ENCODE results near the gene MPP2. TPM values are rescaled to one million over a fixed set of nuclear protein-coding genes. Genes with fewer than 3 reads are reported as not detected.
A peak's percentile ranks its signal among the peaks of the same experiment; 100 is the strongest.

MPP2 gene
- total and polyA plus RNA-seq, 11 donors = 6.7 to 22.3 (median 13.6) TPM

GRCh38 chr17:43924558-43924957, 17.2 kb upstream of the MPP2 start:
- intact Hi-C loops (cut with DNase I) = no loop called here
- no peak for ATAC-seq
- WGBS, 4 donors = 81 to 96% (median 87%) methylated on average over 2 of the region's 2 CpGs

GRCh38 chr17:43920500-43921095, 13.3 kb upstream of the MPP2 start:
- H3K36me3 ChIP-seq = no peaks in the 10 kb centered on the region
- H3K27me3 ChIP-seq = peaks cover 0 to 6% (median 0%) of the 10 kb centered on the region in 9 donors
- H3K4me1 ChIP-seq = peaks cover 0 to 14% (median 3%) of the 10 kb centered on the region in 12 donors
- intact Hi-C loops (cut with DNase I) = no loop called here
- DNase-seq (peak in 1 of 5 donors; percentile 31), ATAC-seq (no peak)
- WGBS, 4 donors = 75 to 81% (median 78%) methylated on average over 10 of the region's 10 CpGs
- no peak overlapping the region for H3K4me3 ChIP-seq
- H3K9me3 ChIP-seq = no peaks in the 10 kb centered on the region
- TF ChIP-seq CTCF (IDR thresholded peaks at IDR 0.05) = no peak
- TF ChIP-seq POLR2A (IDR thresholded peaks at IDR 0.05) = no peak
- no peak overlapping the region for H3K27ac ChIP-seq

More at GRCh38 chr17:43924558-43924957, 17.2 kb upstream of the MPP2 start:
- no peak for DNase-seq
- Histone ChIP-seq H3K4me1 (peaks cover 0 to 15% (median 7%) of the 10 kb centered on the region in 12 donors), H3K4me3 (no peak overlapping the region), H3K9me3 (no peaks in the 10 kb centered on the region), H3K27ac (no peak overlapping the region), H3K27me3 (peaks cover 0 to 25% (median 0%) of the 10 kb centered on the region in 9 donors), H3K36me3 (no peaks in the 10 kb centered on the region)
- no peak for TF ChIP-seq CTCF (IDR thresholded peaks at IDR 0.05)
- no peak for TF ChIP-seq POLR2A (IDR thresholded peaks at IDR 0.05)

- DNase-seq (no peak), ATAC-seq (no peak)
- Histone ChIP-seq H3K4me1 (peaks cover 0 to 14% (median 3%) of the 10 kb centered on the region in 12 donors), H3K36me3 (no peaks in the 10 kb centered on the region), H3K27me3 (peaks cover 0 to 5% (median 0%) of the 10 kb centered on the region in 9 donors), H3K4me3 (peak overlapping the region in 6 of 12 donors; percentile 37 to 59 (median 56)), H3K27ac (no peak overlapping the region), H3K9me3 (no peaks in the 10 kb centered on the region)
- TF ChIP-seq CTCF (IDR thresholded peaks at IDR 0.05) (no peak), POLR2A (IDR thresholded peaks at IDR 0.05) (no peak)
- 63 to 71% (median 66%) methylated on average over 10 to 13 of the region's 13 CpGs for WGBS, 4 donors
- intact Hi-C loops (cut with DNase I) = no loop called here
Measured at GRCh38 chr17:43918026-43918389, 10.7 kb upstream of the MPP2 start.

GRCh38 chr17:43917348-43918025, 10.2 kb upstream of the MPP2 start:
- Histone ChIP-seq H3K27ac (peak overlapping the region in 1 of 12 donors; percentile 12), H3K36me3 (no peaks in the 10 kb centered on the region), H3K9me3 (no peaks in the 10 kb centered on the region), H3K27me3 (peaks cover 0 to 5% (median 0%) of the 10 kb centered on the region in 9 donors), H3K4me3 (peak overlapping the region in 10 of 12 donors; percentile 22 to 59 (median 48)), H3K4me1 (peaks cover 0 to 14% (median 3%) of the 10 kb centered on the region in 12 donors)
- TF ChIP-seq POLR2A (IDR thresholded peaks at IDR 0.05) (no peak), CTCF (IDR thresholded peaks at IDR 0.05) (peak in 11 of 12 donors; percentile 22 to 67 (median 46))
- intact Hi-C loops (cut with DNase I) = no loop called here
- DNase-seq (peak in 3 of 5 donors; percentile 44 to 55 (median 47)), ATAC-seq (peak in 3 of 4 donors; percentile 56 to 84 (median 74))
- 19 to 30% (median 24%) methylated on average over 35 to 43 of the region's 43 CpGs for WGBS, 4 donors
